Mesenchymal stem cell (in vitro differentiated cells and primary cell): ENCODE results near the gene TOM1L2.
A peak's percentile ranks its signal among the peaks of the same experiment; 100 is the strongest.

Experiments
- DNase-seq: peaks from one replicate; pipeline ENCODE4 v3.0.0-alpha.2; 2013
- H2AFZ ChIP-seq: one replicate; pipeline ENCODE4 v1.6.1; 2013; ENCODE audit warnings: low read depth, mild to moderate bottlenecking, control low read depth, inconsistent platforms, low read length, moderate library complexity
- H2AK5ac ChIP-seq: 2 replicates; pipeline ENCODE4 v1.6.1; 2013; ENCODE audit warnings: low read length, moderate library complexity, mild to moderate bottlenecking, inconsistent platforms; ENCODE audit not compliant: severe bottlenecking
- H2BK120ac ChIP-seq: one replicate; pipeline ENCODE4 v1.6.1; 2013; ENCODE audit warnings: low read depth, mild to moderate bottlenecking, inconsistent platforms, low read length, moderate library complexity
- H2BK12ac ChIP-seq, 2 experiments: one replicate each; pipeline ENCODE4 v1.6.1; 2013; ENCODE audit warnings: inconsistent platforms in 2 of 2, low read length in 2 of 2, mild to moderate bottlenecking in 2 of 2, moderate library complexity in 2 of 2, control low read depth in 1 of 2
- H2BK15ac ChIP-seq: one replicate; pipeline ENCODE4 v1.6.1; 2013; ENCODE audit warnings: mild to moderate bottlenecking, low read depth, inconsistent platforms; ENCODE audit not compliant: poor library complexity, severe bottlenecking
- H2BK5ac ChIP-seq: 2 replicates; pipeline ENCODE4 v1.6.1; 2013; ENCODE audit warnings: low read depth, mild to moderate bottlenecking, low read length, control low read depth, inconsistent platforms; ENCODE audit not compliant: poor library complexity, severe bottlenecking
- H3K14ac ChIP-seq, 2 experiments: one replicate each; pipeline ENCODE4 v1.6.1; 2013; ENCODE audit warnings: inconsistent platforms in 2 of 2, low read length in 2 of 2, control low read depth in 1 of 2, mild to moderate bottlenecking in 1 of 2, moderate library complexity in 1 of 2
- H3K18ac ChIP-seq, 2 experiments: one replicate each; pipeline ENCODE4 v1.6.1; 2013; ENCODE audit warnings: inconsistent platforms in 2 of 2, low read length in 2 of 2, control low read depth in 1 of 2, low read depth in 1 of 2, mild to moderate bottlenecking in 1 of 2
- H3K23ac ChIP-seq, 2 experiments: one replicate each; pipeline ENCODE4 v1.6.1; 2013; ENCODE audit warnings: inconsistent platforms in 2 of 2, low read length in 2 of 2, mild to moderate bottlenecking in 2 of 2, moderate library complexity in 2 of 2, control low read depth in 1 of 2
- H3K27ac ChIP-seq: 2 replicates; pipeline ENCODE4 v1.5.1; 2013; ENCODE audit warnings: mild to moderate bottlenecking, moderate library complexity, low read length, control low read depth, inconsistent platforms; ENCODE audit not compliant: poor library complexity, severe bottlenecking
- H3K27me3 ChIP-seq, 2 experiments: 2 replicates each; pipeline versions ENCODE4 v1.6.1 to v1.7.0; 2013; ENCODE audit warnings: low read length in 2 of 2, mild to moderate bottlenecking in 2 of 2, moderate library complexity in 2 of 2, control low read depth in 1 of 2, inconsistent platforms in 1 of 2; ENCODE audit not compliant: control insufficient read depth in 1 of 2, insufficient read depth in 1 of 2
- H3K36me3 ChIP-seq, 2 experiments: 2 replicates each; pipeline versions ENCODE4 v1.6.1 to v1.7.0; 2013; ENCODE audit warnings: low read length in 2 of 2, control low read depth in 1 of 2, inconsistent platforms in 1 of 2, low read depth in 1 of 2, mild to moderate bottlenecking in 1 of 2; ENCODE audit not compliant: insufficient read depth in 2 of 2, control insufficient read depth in 1 of 2
- H3K4ac ChIP-seq, 2 experiments: one replicate each; pipeline ENCODE4 v1.6.1; 2013; ENCODE audit warnings: inconsistent platforms in 2 of 2, low read length in 2 of 2, mild to moderate bottlenecking in 2 of 2, moderate library complexity in 2 of 2, control low read depth in 1 of 2, low read depth in 1 of 2
- H3K4me1 ChIP-seq: 2 replicates; pipeline ENCODE4 v1.6.1; 2013; ENCODE audit warnings: low read depth, low read length, control low read depth; ENCODE audit not compliant: control insufficient read depth, insufficient read depth
- H3K4me2 ChIP-seq: 2 replicates; pipeline ENCODE4 v1.6.1; 2013; ENCODE audit warnings: low read length, mild to moderate bottlenecking, inconsistent platforms; ENCODE audit not compliant: poor library complexity, severe bottlenecking
- H3K4me3 ChIP-seq, 2 experiments: 2 replicates each; pipeline versions ENCODE4 v1.5.1 to v1.7.0; 2013; ENCODE audit warnings: low read length in 2 of 2, mild to moderate bottlenecking in 2 of 2, control low read depth in 1 of 2, low read depth in 1 of 2; ENCODE audit not compliant: insufficient read depth in 1 of 2
- H3K79me1 ChIP-seq: replicated peaks from 2 replicates; pipeline ENCODE4 v1.6.1; 2013; ENCODE audit warnings: mild to moderate bottlenecking, control low read depth, low read length, inconsistent platforms; ENCODE audit not compliant: poor library complexity, severe bottlenecking
- H3K9ac ChIP-seq: 2 replicates; pipeline ENCODE4 v1.7.0; 2013; ENCODE audit warnings: mild to moderate bottlenecking, low read length, moderate library complexity
- H3K9me3 ChIP-seq: 2 replicates; pipeline ENCODE4 v1.7.0; 2013; ENCODE audit warnings: mild to moderate bottlenecking, low read length; ENCODE audit not compliant: control insufficient read depth
- H4K8ac ChIP-seq: one replicate; pipeline ENCODE4 v1.6.1; 2013; ENCODE audit warnings: inconsistent platforms, mild to moderate bottlenecking, low read length, moderate library complexity
- H4K91ac ChIP-seq: one replicate; pipeline ENCODE4 v1.6.1; 2013; ENCODE audit warnings: mild to moderate bottlenecking, low read length, inconsistent platforms
- WGBS: methylation state at CpG from one replicate; pipeline ENCODE4 v1.1.7; 2013; ENCODE audit warnings: mixed read lengths; 5-methylcytosine and 5-hydroxymethylcytosine counted together

The TOM1L2 gene

DNA sequence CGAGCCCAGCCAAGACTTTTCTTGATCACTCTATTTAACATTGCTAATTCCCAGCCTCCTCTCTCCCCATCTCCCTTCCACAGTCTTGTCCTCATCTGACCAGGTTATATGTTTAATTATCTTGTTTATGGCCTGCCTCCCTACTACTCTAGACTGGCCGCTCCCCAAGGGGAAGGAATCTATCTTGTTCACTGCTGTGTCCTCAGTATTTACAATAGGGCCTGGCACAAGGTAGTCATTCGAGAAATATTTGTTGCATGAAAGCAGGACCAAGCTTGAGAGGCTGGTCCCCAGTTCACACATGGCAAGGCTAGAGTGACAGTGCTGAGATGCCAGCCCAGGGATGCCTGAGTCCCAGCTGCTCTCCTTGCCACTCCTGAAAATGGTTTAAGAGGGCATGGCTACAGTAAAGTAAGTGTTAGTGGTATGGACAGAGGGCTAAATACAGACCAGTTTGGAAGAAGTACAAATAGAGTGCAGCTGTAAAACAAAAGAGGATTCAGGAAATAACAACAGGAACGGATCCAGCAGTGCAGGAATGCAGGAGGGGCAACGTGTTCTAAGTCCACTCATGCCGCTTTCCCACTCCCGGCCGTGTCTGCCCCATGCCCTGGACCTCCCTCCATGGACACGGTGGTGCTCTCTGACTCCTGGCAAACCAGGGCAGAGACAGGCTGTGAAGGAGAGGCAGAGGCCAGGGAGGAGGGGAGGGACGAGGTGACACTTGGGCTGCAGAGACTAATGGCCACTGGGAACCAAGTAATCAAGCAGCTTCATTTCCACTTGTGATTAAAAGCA lies 65.6 kb downstream of the TOM1L2 start:
- no peak overlapping the region for H3K4me2 ChIP-seq
- H2BK120ac ChIP-seq = no peak overlapping the region
- no peaks in the 10 kb centered on the region for H3K27me3 ChIP-seq
- H4K8ac ChIP-seq = no peak overlapping the region
- no peak overlapping the region for H2AFZ ChIP-seq
- H2BK15ac ChIP-seq = peak overlapping the region; percentile 61
- H3K4me1 ChIP-seq = peaks cover 5% of the 10 kb centered on the region
- H3K9ac ChIP-seq = no peak overlapping the region
- WGBS = 83% methylated on average over 10 of the region's 10 CpGs
- H3K18ac ChIP-seq = no peak overlapping the region
- H4K91ac ChIP-seq = peak overlapping the region; percentile 41
- H3K14ac ChIP-seq = no peak overlapping the region
- H3K27ac ChIP-seq = no peak overlapping the region
- H3K23ac ChIP-seq = no peak overlapping the region
- no peak overlapping the region for H2BK5ac ChIP-seq
- H3K4me3 ChIP-seq = no peak overlapping the region
- DNase-seq = no peak
- peaks cover 11% of the 10 kb centered on the region for H3K79me1 ChIP-seq
- peaks cover 23 to 40% of the 10 kb centered on the region in 2 experiments for H3K36me3 ChIP-seq
- H2BK12ac ChIP-seq = no peak overlapping the region
- no peak overlapping the region for H2AK5ac ChIP-seq
- H3K4ac ChIP-seq = no peak overlapping the region
- H3K9me3 ChIP-seq = no peaks in the 10 kb centered on the region

DNA sequence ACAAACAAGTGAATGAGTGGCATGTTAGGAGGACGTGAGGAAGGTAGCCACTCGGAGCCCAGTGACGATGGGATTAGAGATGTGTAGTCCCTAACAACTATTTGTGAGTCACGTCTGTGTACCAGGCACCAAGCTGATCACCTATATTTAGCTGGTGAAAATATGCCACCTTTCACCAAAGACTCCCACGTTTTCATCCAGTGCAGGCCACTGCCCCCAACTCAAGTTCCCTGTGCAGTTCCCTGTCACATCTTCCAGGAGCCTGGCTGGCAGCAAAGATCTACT lies 67.2 kb downstream of the TOM1L2 start:
- peaks cover 10% of the 10 kb centered on the region for H3K4me1 ChIP-seq
- H4K91ac ChIP-seq = no peak overlapping the region
- DNase-seq = no peak
- no peak overlapping the region for H3K9ac ChIP-seq
- H2AFZ ChIP-seq = no peak overlapping the region
- H2BK120ac ChIP-seq = no peak overlapping the region
- no peak overlapping the region for H3K4ac ChIP-seq
- H3K9me3 ChIP-seq = no peaks in the 10 kb centered on the region
- H3K4me3 ChIP-seq = no peak overlapping the region
- H3K36me3 ChIP-seq = peaks cover 20 to 40% of the 10 kb centered on the region in 2 experiments
- no peak overlapping the region for H3K14ac ChIP-seq
- no peak overlapping the region for H2BK15ac ChIP-seq
- no peak overlapping the region for H2BK12ac ChIP-seq
- H3K4me2 ChIP-seq = no peak overlapping the region
- no peak overlapping the region for H2BK5ac ChIP-seq
- H3K18ac ChIP-seq = no peak overlapping the region
- no peak overlapping the region for H2AK5ac ChIP-seq
- no peak overlapping the region for H3K27ac ChIP-seq
- no peak overlapping the region for H4K8ac ChIP-seq
- no peak overlapping the region for H3K23ac ChIP-seq
- no peaks in the 10 kb centered on the region for H3K27me3 ChIP-seq
- 93% methylated on average over 5 of the region's 5 CpGs for WGBS
- H3K79me1 ChIP-seq = peaks cover 5% of the 10 kb centered on the region

DNA sequence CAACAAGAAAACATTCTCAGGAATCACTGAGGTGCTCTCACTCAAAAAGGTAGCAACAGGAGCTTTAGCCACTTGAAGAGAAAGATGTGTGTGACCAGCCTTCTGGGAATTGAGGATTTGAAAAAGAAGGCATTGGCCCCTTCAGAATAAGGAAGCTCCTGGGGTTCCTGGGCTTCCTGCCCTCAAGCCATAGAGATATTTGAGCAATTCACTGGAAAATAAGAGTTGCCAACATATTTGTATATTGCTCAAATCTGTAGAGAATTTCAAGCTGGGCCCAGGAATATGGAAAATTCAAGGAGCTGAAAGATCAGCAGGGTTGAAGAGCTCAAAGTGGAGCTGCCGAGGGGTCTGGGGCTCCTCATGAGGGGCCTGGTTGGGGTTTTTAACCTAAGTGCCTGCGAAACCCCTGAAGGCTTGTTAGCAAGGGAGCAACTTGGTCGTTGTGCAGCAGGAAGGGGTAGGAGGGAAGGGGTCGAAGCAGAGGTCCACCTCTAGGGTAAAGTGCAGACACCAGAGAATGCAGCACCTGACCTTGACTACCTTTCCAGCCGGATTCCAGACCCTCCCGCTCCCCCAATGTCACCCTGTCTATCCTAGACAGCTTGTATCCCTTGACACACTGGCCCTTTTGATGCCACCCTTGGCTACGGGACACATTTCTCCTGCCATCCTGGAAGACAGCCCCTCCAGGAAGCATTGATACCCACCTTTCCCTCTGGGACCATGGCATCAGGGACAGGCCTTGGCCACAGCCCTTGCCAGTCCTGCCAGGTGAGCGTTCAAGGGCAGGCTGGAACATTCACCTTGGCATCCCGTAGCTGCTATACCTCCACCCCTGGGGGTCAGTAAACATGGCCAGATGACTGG lies 67.8 kb downstream of the TOM1L2 start:
- Histone ChIP-seq H3K4me3 (no peak overlapping the region), H3K23ac (no peak overlapping the region), H3K79me1 (peaks cover 5% of the 10 kb centered on the region), H3K9me3 (no peaks in the 10 kb centered on the region), H3K4me1 (peaks cover 10% of the 10 kb centered on the region), H3K27ac (no peak overlapping the region), H3K4me2 (no peak overlapping the region), H2BK120ac (no peak overlapping the region), H4K91ac (no peak overlapping the region), H2AK5ac (no peak overlapping the region), H3K4ac (no peak overlapping the region), H2AFZ (no peak overlapping the region), H3K9ac (no peak overlapping the region), H3K14ac (no peak overlapping the region), H3K27me3 (no peaks in the 10 kb centered on the region), H2BK15ac (no peak overlapping the region), H3K36me3 (peaks cover 20 to 40% of the 10 kb centered on the region in 2 experiments), H2BK5ac (no peak overlapping the region), H3K18ac (no peak overlapping the region), H4K8ac (peak overlapping the region; percentile 48), H2BK12ac (no peak overlapping the region)
- no peak for DNase-seq
- 93% methylated on average over 9 of the region's 9 CpGs for WGBS

DNA sequence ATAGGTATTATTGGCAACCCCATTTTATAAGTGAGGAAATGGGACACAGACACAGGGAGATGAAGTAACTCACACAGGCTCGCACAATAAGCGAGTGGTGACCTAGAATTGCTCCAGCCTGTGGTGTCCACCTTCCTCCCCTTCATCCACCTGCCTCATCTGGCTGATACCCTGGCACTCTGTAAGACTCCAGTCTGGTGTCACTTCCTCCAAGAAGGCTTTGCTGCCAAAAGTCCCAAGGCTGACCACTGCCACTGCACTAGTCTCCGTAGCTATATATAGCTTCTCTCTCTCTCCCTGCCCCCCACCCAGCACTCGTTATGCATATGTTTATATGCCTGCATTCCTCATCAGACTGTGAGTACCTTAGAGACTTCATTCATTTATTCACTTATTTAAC lies 69.3 kb downstream of the TOM1L2 start:
- Histone ChIP-seq H2BK120ac (no peak overlapping the region), H3K9ac (no peak overlapping the region), H3K14ac (no peak overlapping the region), H2AK5ac (no peak overlapping the region), H2BK15ac (no peak overlapping the region), H3K27me3 (no peaks in the 10 kb centered on the region), H3K79me1 (peaks cover 8% of the 10 kb centered on the region), H2BK5ac (no peak overlapping the region), H2BK12ac (no peak overlapping the region), H3K36me3 (peaks cover 25 to 50% of the 10 kb centered on the region in 2 experiments), H3K4me2 (no peak overlapping the region), H4K91ac (no peak overlapping the region), H2AFZ (no peak overlapping the region), H3K27ac (no peak overlapping the region), H3K18ac (no peak overlapping the region), H3K23ac (no peak overlapping the region), H3K4me1 (peaks cover 10% of the 10 kb centered on the region), H3K4me3 (no peak overlapping the region), H3K4ac (no peak overlapping the region), H3K9me3 (no peaks in the 10 kb centered on the region), H4K8ac (no peak overlapping the region)
- WGBS = 71% methylated on average over 4 of the region's 4 CpGs
- peak; percentile 27 for DNase-seq
